ENCODE measurements around the gene BLTP3B.

BLTP3B gene

GRCh38 chr12:100157427-100157821, 14.8 kb upstream of the BLTP3B start:
- no peaks in the 10 kb centered on the region for H3K79me2 ChIP-seq (ENCODE audit: control insufficient read depth, low read length)
- H3K27ac ChIP-seq (ENCODE audit: low read depth, low read length): no peak overlapping the region
- TF ChIP-seq CTCF (IDR thresholded peaks at IDR 0.05; ENCODE audit: low read depth, low read length, poor library complexity, severe bottlenecking) (no peak), EZH2phosphoT487 (IDR thresholded peaks at IDR 0.05; ENCODE audit: borderline replicate concordance, low read length) (no peak)
- H3K36me3 ChIP-seq (ENCODE audit: control insufficient read depth, low read length): no peaks in the 10 kb centered on the region
- H3F3A ChIP-seq (ENCODE audit: control insufficient read depth, insufficient read depth): no peaks in the 10 kb centered on the region
- no peaks in the 10 kb centered on the region for H3K9me2 ChIP-seq (replicated peaks; ENCODE audit: control insufficient read depth, low read length)
- H3K27me3 ChIP-seq (ENCODE audit: control insufficient read depth, low read length): no peaks in the 10 kb centered on the region
- H3K4me1 ChIP-seq (ENCODE audit: control insufficient read depth, low read length): no peaks in the 10 kb centered on the region
- H4K20me1 ChIP-seq (ENCODE audit: control insufficient read depth, insufficient read depth, low read depth, low read length): no peaks in the 10 kb centered on the region
- no peak overlapping the region for H3K4me3 ChIP-seq (ENCODE audit: low read length)
- H3K4me2 ChIP-seq (ENCODE audit: low read length): no peak overlapping the region
- H3K9me3 ChIP-seq (ENCODE audit: control insufficient read depth, insufficient read depth, low read length): no peaks in the 10 kb centered on the region

GRCh38 chr12:100156731-100157426, 14.2 kb upstream of the BLTP3B start:
- Histone ChIP-seq H4K20me1 (ENCODE audit: control insufficient read depth, insufficient read depth, low read depth, low read length) (no peaks in the 10 kb centered on the region), H3K27me3 (ENCODE audit: control insufficient read depth, low read length) (no peaks in the 10 kb centered on the region), H3K9me3 (ENCODE audit: control insufficient read depth, insufficient read depth, low read length) (no peaks in the 10 kb centered on the region), H3K27ac (ENCODE audit: low read depth, low read length) (no peak overlapping the region), H3K4me1 (ENCODE audit: control insufficient read depth, low read length) (no peaks in the 10 kb centered on the region), H3F3A (ENCODE audit: control insufficient read depth, insufficient read depth) (no peaks in the 10 kb centered on the region), H3K4me2 (ENCODE audit: low read length) (no peak overlapping the region), H3K36me3 (ENCODE audit: control insufficient read depth, low read length) (no peaks in the 10 kb centered on the region), H3K79me2 (ENCODE audit: control insufficient read depth, low read length) (no peaks in the 10 kb centered on the region), H3K9me2 (replicated peaks; ENCODE audit: control insufficient read depth, low read length) (no peaks in the 10 kb centered on the region), H3K4me3 (ENCODE audit: low read length) (no peak overlapping the region)
- TF ChIP-seq EZH2phosphoT487 (IDR thresholded peaks at IDR 0.05; ENCODE audit: borderline replicate concordance, low read length): no peak
- no peak for TF ChIP-seq CTCF (IDR thresholded peaks at IDR 0.05; ENCODE audit: low read depth, low read length, poor library complexity, severe bottlenecking)

- Histone ChIP-seq H3K79me2 (ENCODE audit: control insufficient read depth, low read length) (no peaks in the 10 kb centered on the region), H3K4me2 (ENCODE audit: low read length) (no peak overlapping the region), H3K4me1 (ENCODE audit: control insufficient read depth, low read length) (no peaks in the 10 kb centered on the region), H3K9me3 (ENCODE audit: control insufficient read depth, insufficient read depth, low read length) (no peaks in the 10 kb centered on the region), H3K4me3 (ENCODE audit: low read length) (no peak overlapping the region), H3K27me3 (ENCODE audit: control insufficient read depth, low read length) (no peaks in the 10 kb centered on the region), H3K27ac (ENCODE audit: low read depth, low read length) (no peak overlapping the region), H3F3A (ENCODE audit: control insufficient read depth, insufficient read depth) (no peaks in the 10 kb centered on the region), H3K36me3 (ENCODE audit: control insufficient read depth, low read length) (no peaks in the 10 kb centered on the region), H4K20me1 (ENCODE audit: control insufficient read depth, insufficient read depth, low read depth, low read length) (no peaks in the 10 kb centered on the region), H3K9me2 (replicated peaks; ENCODE audit: control insufficient read depth, low read length) (no peaks in the 10 kb centered on the region)
- TF ChIP-seq CTCF (IDR thresholded peaks at IDR 0.05; ENCODE audit: low read depth, low read length, poor library complexity, severe bottlenecking) (peak; percentile 98), EZH2phosphoT487 (IDR thresholded peaks at IDR 0.05; ENCODE audit: borderline replicate concordance, low read length) (no peak)
These were observed 12.0 kb upstream of the BLTP3B start for GRCh38 chr12:100154474-100155247.
